ENCODE measurements around the gene ABI3BP.

DNA sequence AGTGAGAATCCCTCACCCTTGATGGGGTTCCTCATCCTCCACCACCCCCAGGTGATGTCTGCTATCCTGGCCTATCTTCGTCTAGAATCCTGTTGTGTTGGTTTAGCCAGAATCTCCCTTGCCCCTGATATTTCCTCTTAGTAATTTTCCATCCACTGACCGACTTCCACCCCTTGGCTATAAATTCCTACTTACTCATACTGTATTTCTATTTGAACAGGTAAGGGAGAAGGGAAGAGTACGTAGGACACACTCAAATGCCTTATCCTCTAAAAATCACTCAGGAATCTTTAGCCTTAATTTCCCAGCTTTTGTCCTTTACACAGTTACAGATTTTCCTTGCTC lies 284.6 kb downstream of the ABI3BP start:
- TF ChIP-seq, protein P1, sequence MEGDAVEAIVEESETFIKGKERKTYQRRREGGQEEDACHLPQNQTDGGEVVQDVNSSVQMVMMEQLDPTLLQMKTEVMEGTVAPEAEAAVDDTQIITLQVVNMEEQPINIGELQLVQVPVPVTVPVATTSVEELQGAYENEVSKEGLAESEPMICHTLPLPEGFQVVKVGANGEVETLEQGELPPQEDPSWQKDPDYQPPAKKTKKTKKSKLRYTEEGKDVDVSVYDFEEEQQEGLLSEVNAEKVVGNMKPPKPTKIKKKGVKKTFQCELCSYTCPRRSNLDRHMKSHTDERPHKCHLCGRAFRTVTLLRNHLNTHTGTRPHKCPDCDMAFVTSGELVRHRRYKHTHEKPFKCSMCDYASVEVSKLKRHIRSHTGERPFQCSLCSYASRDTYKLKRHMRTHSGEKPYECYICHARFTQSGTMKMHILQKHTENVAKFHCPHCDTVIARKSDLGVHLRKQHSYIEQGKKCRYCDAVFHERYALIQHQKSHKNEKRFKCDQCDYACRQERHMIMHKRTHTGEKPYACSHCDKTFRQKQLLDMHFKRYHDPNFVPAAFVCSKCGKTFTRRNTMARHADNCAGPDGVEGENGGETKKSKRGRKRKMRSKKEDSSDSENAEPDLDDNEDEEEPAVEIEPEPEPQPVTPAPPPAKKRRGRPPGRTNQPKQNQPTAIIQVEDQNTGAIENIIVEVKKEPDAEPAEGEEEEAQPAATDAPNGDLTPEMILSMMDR (IDR thresholded peaks at IDR 0.05): no peak
- no peak for TF ChIP-seq POLR2A (IDR thresholded peaks at IDR 0.05)
